Progenitor cell of endocrine pancreas (in vitro differentiated cells): ENCODE data around the gene NMNAT2. TPM values are rescaled to one million over a fixed set of nuclear protein-coding genes. Genes with fewer than 3 reads are reported as not detected.
A peak's percentile ranks its signal among the peaks of the same experiment; 100 is the strongest.

Experiments
- DNase-seq: peaks from one replicate; pipeline ENCODE4 v3.0.0; 2021; ENCODE audit warnings: low spot score; ENCODE audit not compliant: unreplicated experiment
- H3K27ac Mint-ChIP-seq: 2 replicates; pipeline ENCODE4 v1.8.0; 2021; ENCODE audit warnings: mild to moderate bottlenecking, moderate library complexity, mixed read lengths
- H3K27me3 Mint-ChIP-seq: 2 replicates; pipeline ENCODE4 v1.8.0; 2021; ENCODE audit warnings: mixed read lengths
- H3K36me3 Mint-ChIP-seq: 2 replicates; pipeline ENCODE4 v1.8.0; 2022; ENCODE audit warnings: mixed read lengths; ENCODE audit not compliant: insufficient read depth
- H3K4me1 Mint-ChIP-seq: 2 replicates; pipeline ENCODE4 v1.8.0; 2021; ENCODE audit warnings: low read depth, mixed read lengths
- H3K4me3 Mint-ChIP-seq: 2 replicates; pipeline ENCODE4 v1.8.0; 2021; ENCODE audit warnings: low read depth, mild to moderate bottlenecking, moderate library complexity, mixed read lengths
- H3K9me3 Mint-ChIP-seq: 2 replicates; pipeline ENCODE4 v1.8.0; 2021; ENCODE audit warnings: low read depth, mixed read lengths
- total RNA-seq: library from RNA; stranded (reverse); gene quantifications from 2 replicates; pipeline ENCODE4 v1.2.1, GENCODE V29; 2021
- TF ChIP-seq, protein P1 (sequence below): fragments of 200-600 bp; sonication (generic); IDR thresholded peaks from one replicate; pipeline ENCODE4 v1.5.0; 2021; ENCODE audit warnings: antibody characterized with exemption, mild to moderate bottlenecking; ENCODE audit not compliant: unreplicated experiment

Gene NMNAT2
- total RNA-seq, 1 donor from 2014 or later: 3.1 TPM

DNA sequence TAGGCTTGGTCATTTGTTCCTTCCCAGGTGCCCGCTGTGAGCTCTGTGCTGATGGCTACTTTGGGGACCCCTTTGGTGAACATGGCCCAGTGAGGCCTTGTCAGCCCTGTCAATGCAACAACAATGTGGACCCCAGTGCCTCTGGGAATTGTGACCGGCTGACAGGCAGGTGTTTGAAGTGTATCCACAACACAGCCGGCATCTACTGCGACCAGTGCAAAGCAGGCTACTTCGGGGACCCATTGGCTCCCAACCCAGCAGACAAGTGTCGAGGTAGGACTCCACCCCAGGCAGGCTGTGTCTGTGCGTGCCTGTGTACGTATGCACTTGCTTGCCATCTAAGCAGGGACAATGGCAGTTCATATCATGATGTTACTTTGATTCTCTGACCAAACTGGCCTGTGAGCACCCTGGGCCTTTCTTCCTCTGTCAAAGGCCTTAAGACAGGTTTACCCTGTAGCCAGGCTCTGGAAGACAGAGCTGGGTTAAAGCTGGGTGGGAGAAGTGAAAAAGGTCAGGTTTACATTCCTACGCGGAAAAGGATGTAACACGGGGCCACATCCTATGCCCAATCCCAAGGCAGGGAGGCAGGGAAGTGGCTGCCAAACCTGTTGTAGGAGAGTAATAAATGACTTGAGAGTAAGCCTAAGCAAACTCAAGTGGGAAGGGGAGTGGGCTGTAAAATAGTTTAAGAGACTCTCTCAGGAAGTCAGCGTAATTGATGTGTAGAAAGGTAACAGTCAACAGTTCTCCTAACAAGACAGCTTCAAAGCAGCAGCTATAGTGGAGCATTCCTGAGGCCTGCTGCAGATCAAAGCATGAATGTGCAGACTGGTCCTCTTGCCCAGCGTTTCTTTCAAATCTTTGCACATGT is 189.6 kb downstream of the NMNAT2 start:
- H3K27ac Mint-ChIP-seq: peak overlapping the region; percentile 67

DNA sequence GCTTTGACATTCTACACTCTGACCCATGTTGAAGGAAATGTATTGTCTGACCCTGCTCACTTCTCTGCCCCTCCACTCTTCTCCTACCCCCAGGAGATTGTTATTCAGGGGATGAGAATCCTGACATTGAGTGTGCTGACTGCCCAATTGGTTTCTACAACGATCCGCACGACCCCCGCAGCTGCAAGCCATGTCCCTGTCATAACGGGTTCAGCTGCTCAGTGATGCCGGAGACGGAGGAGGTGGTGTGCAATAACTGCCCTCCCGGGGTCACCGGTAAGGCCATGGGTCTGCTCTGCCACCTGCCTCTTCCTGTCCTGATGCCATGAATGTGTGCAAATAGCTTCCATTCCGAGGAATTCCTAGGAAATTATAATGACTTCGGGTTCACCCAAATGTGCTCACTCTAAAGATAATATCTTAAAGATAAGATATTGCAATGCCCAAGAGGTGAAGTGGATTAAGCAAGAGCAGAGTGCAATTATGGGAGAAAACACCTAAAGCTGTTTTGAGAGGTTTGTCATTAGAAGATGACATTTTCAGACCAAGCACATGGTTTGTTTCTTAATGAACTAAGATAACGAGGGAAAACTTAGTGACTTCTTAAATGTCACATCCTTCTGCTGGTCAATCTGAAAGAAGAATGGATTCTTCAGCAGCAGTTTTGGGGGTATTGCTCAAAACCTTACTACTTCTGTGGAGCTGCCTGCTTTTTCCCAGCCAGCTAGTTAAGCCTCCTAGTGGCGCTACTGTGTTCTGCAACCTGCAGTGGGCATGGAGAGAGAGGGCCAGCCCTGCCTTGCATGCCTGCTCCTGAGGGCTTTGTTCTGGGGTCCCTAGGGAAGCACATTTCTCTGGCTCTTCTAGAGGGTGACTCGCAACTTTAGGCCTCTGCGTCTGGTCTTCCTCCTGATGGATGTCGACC is 190.5 kb downstream of the NMNAT2 start:
- TF ChIP-seq, protein P1, sequence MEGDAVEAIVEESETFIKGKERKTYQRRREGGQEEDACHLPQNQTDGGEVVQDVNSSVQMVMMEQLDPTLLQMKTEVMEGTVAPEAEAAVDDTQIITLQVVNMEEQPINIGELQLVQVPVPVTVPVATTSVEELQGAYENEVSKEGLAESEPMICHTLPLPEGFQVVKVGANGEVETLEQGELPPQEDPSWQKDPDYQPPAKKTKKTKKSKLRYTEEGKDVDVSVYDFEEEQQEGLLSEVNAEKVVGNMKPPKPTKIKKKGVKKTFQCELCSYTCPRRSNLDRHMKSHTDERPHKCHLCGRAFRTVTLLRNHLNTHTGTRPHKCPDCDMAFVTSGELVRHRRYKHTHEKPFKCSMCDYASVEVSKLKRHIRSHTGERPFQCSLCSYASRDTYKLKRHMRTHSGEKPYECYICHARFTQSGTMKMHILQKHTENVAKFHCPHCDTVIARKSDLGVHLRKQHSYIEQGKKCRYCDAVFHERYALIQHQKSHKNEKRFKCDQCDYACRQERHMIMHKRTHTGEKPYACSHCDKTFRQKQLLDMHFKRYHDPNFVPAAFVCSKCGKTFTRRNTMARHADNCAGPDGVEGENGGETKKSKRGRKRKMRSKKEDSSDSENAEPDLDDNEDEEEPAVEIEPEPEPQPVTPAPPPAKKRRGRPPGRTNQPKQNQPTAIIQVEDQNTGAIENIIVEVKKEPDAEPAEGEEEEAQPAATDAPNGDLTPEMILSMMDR: peak; percentile 65
- H3K9me3 Mint-ChIP-seq: no peaks in the 10 kb centered on the region
- H3K4me3 Mint-ChIP-seq: no peak overlapping the region
- DNase-seq: peak; percentile 28
- H3K27ac Mint-ChIP-seq: no peak overlapping the region
- no peaks in the 10 kb centered on the region for H3K36me3 Mint-ChIP-seq
- H3K27me3 Mint-ChIP-seq: no peaks in the 10 kb centered on the region
- peaks cover 9% of the 10 kb centered on the region for H3K4me1 Mint-ChIP-seq

More for the DNA sequence above, 189.6 kb downstream of the NMNAT2 start:
- H3K4me3 Mint-ChIP-seq: no peak overlapping the region
- peaks cover 11% of the 10 kb centered on the region for H3K4me1 Mint-ChIP-seq
- TF ChIP-seq, protein P1: no peak
- H3K36me3 Mint-ChIP-seq: no peaks in the 10 kb centered on the region
- no peaks in the 10 kb centered on the region for H3K27me3 Mint-ChIP-seq
- no peak for DNase-seq
- H3K9me3 Mint-ChIP-seq: no peaks in the 10 kb centered on the region

DNA sequence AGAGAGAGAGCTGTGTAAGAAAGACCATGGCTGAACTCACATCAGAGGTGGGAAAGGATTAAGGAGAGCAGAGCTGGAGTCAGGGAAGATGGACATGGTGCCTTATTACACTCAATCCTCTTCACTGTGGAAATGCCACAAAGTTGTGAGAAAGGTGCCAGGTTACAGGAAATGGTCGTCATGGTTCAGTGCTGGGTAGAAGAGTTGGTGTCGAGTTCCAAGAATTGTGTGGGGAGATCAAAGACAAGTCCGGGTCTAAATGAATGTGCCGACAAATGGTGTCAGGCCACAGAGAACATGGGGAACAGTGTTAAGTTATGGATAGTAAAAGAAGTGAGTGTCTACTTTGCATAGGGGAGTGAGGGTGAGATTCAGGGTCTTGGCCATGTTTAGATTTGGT is 191.2 kb downstream of the NMNAT2 start:
- TF ChIP-seq, protein P1: no peak
- H3K4me1 Mint-ChIP-seq: peaks cover 9% of the 10 kb centered on the region
- no peak overlapping the region for H3K4me3 Mint-ChIP-seq
- no peak for DNase-seq
- H3K27ac Mint-ChIP-seq: no peak overlapping the region
- H3K9me3 Mint-ChIP-seq: no peaks in the 10 kb centered on the region
- no peaks in the 10 kb centered on the region for H3K27me3 Mint-ChIP-seq
- no peaks in the 10 kb centered on the region for H3K36me3 Mint-ChIP-seq

DNA sequence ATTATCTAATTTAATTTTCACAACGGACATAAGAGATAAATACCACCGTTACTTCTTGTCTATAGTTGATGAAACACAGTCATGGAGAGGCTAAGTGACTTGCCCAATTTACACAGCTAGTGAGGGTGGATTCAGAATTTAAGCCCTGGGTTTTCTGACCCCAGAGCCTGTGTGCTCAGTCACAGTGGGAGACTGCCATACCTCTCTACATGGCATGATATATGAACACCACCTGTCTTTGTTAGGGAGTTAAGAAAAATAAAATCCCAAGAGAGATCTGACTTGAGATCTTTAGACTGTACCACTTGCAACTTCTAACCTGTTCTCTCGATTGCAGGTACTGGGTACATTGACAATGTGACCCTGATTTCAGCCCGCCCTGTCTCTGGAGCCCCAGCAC is 191.8 kb downstream of the NMNAT2 start:
- Mint-ChIP-seq H3K36me3 (no peaks in the 10 kb centered on the region), H3K27me3 (no peaks in the 10 kb centered on the region), H3K4me3 (no peak overlapping the region), H3K27ac (no peak overlapping the region), H3K4me1 (peaks cover 9% of the 10 kb centered on the region), H3K9me3 (no peaks in the 10 kb centered on the region)
- DNase-seq: no peak
- TF ChIP-seq, protein P1: no peak

DNA sequence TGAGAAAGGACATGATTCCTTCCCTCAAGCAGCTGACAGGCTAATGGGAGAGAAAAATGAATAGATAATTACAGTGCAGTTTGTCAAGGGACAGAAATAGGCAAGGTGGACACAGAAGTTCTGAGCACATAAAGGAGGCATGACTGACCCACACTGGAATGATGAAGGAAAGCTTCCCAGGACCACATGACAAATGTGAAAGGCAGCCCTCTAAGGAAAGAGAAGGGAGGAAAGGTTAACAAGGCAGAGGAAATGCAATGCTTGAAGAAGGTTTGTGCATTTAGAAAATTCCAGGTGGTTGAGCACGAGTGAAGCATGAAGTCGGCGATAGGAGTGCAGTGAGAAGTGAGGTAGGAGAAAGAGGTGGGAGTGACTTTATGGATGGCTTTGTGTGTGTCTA is 194.7 kb downstream of the NMNAT2 start:
- no peak for DNase-seq
- H3K27me3 Mint-ChIP-seq: no peaks in the 10 kb centered on the region
- TF ChIP-seq, protein P1: no peak
- peaks cover 9% of the 10 kb centered on the region for H3K4me1 Mint-ChIP-seq
- no peak overlapping the region for H3K4me3 Mint-ChIP-seq
- no peak overlapping the region for H3K27ac Mint-ChIP-seq
- no peaks in the 10 kb centered on the region for H3K36me3 Mint-ChIP-seq
- H3K9me3 Mint-ChIP-seq: no peaks in the 10 kb centered on the region
